Sigmoid colon (tissue), 4 donors: ENCODE data around the gene OR4D6.

Source experiments
- CTCF ChIP-seq, 4 experiments: fragments of 450-650 bp in 3 of 4; fragments of 200-600 bp in 1 of 4; IDR thresholded peaks; one replicate each; pipeline ENCODE4 v1.5.1; 2016 to 2019; ENCODE audit warnings: antibody characterized with exemption in 4 of 4, mild to moderate bottlenecking in 3 of 4, moderate library complexity in 2 of 4
- EP300 ChIP-seq, 4 donors: sonication (generic); formaldehyde crosslinking; IDR thresholded peaks; one replicate each; pipeline ENCODE4 v1.6.1; 2017; ENCODE audit warnings: antibody characterized with exemption in 4 of 4
- POLR2AphosphoS5 ChIP-seq, 4 donors: sonication (generic); formaldehyde crosslinking; IDR thresholded peaks; one replicate each; pipeline ENCODE4 v1.6.1; 2017; ENCODE audit warnings: antibody characterized with exemption in 4 of 4

DNA sequence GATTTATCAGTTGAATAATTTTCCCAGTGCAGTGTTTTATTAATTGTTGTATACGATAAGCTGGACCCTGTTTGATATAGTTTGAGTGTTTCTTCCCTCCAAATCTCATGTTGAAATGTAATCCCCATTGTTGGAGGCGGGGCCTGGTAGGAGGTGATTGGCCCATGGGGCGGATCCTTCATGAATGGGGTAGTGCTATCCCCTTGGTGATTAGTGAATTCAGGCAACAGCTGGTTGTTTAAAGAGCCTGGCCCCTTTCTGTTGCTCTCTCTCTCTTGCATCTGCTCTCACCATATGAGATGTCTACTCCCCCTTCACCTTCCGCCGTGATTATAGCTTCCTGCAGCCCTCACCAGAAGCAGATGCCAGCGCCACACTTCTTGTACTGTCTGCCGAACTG lies 19.0 kb upstream of the OR4D6 start:
- TF ChIP-seq CTCF (IDR thresholded peaks at IDR 0.05), result no peak
- TF ChIP-seq EP300 (IDR thresholded peaks at IDR 0.05), result no peak
- TF ChIP-seq POLR2AphosphoS5 (IDR thresholded peaks at IDR 0.05), result no peak
